Raji (cell line): ENCODE measurements around the gene PPP2R5B.
A peak's percentile ranks its signal among the peaks of the same experiment; 100 is the strongest.

Experiments
- POLR2A ChIP-seq: IDR thresholded peaks from 2 replicates; pipeline ENCODE4 v1.6.1; 2011; ENCODE audit warnings: low read depth, low read length, control low read depth; ENCODE audit not compliant: insufficient read depth

Gene PPP2R5B

GRCh38 chr11:64911142-64911541 is 13.3 kb upstream of the PPP2R5B start:
- no peak for TF ChIP-seq POLR2A

GRCh38 chr11:64911689-64912088 is 12.8 kb upstream of the PPP2R5B start:
- TF ChIP-seq POLR2A = no peak

- no peak for TF ChIP-seq POLR2A
These were observed 11.2 kb upstream of the PPP2R5B start for GRCh38 chr11:64913171-64913727.

GRCh38 chr11:64914123-64914522 is 10.4 kb upstream of the PPP2R5B start:
- TF ChIP-seq POLR2A = no peak

GRCh38 chr11:64915376-64915887 is 9.1 kb upstream of the PPP2R5B start:
- no peak for TF ChIP-seq POLR2A

GRCh38 chr11:64916040-64916774 is 8.3 kb upstream of the PPP2R5B start:
- peak; percentile 35; the same call in 1 of the 2 replicates for TF ChIP-seq POLR2A

GRCh38 chr11:64916775-64917662 is 7.5 kb upstream of the PPP2R5B start, which contains the start of gene ATG2A:
Gene ATG2A (minus strand): TSS chr11:64917209. CDS start chr11:64917135, 74 bp downstream.
- TF ChIP-seq POLR2A = peak; percentile 79

- no peak for TF ChIP-seq POLR2A
These were observed 6.9 kb upstream of the PPP2R5B start for GRCh38 chr11:64917663-64917995.

- no peak for TF ChIP-seq POLR2A
These were observed 6.5 kb upstream of the PPP2R5B start for GRCh38 chr11:64918017-64918416.

- TF ChIP-seq POLR2A = no peak
These were observed 4.9 kb upstream of the PPP2R5B start for GRCh38 chr11:64919627-64920026.

GRCh38 chr11:64920124-64920523 is 4.4 kb upstream of the PPP2R5B start:
- TF ChIP-seq POLR2A = no peak

- TF ChIP-seq POLR2A = no peak
These were observed 3.1 kb upstream of the PPP2R5B start for GRCh38 chr11:64921384-64921783.

- no peak for TF ChIP-seq POLR2A
These were observed 1.3 kb upstream of the PPP2R5B start for GRCh38 chr11:64923151-64923661.

GRCh38 chr11:64924910-64925284 is 408 bp downstream of the PPP2R5B start:
- TF ChIP-seq POLR2A = no peak
